HG02973 (cell line): ENCODE data around the gene ECT2.
"Not testable (repeated sequence)": the region's sequence is repeated elsewhere in the genome, so short reads cannot be mapped to it uniquely, and the experiment has no call there.

Source experiments
- ATAC-seq: cut with Tn5 transposase; IDR thresholded peaks from one replicate; pipeline ENCODE4 v1.9.1; 2021; ENCODE audit warnings: moderate library complexity; ENCODE audit not compliant: unreplicated experiment

The ECT2 gene

GRCh38 chr3:172808969-172809546 lies 58.5 kb downstream of the ECT2 start:
- ATAC-seq, result no peak

- no peak for ATAC-seq
Observed at GRCh38 chr3:172811099-172811498, 60.6 kb downstream of the ECT2 start.

GRCh38 chr3:172813462-172813861 lies 62.9 kb downstream of the ECT2 start:
- ATAC-seq, result no peak

- no peak for ATAC-seq
Observed at GRCh38 chr3:172814738-172815137, 64.2 kb downstream of the ECT2 start.

- ATAC-seq, result no peak
Observed at GRCh38 chr3:172815857-172816256, 65.3 kb downstream of the ECT2 start.

GRCh38 chr3:172816281-172816680 lies 65.8 kb downstream of the ECT2 start:
- no peak for ATAC-seq

GRCh38 chr3:172816968-172817367 lies 66.4 kb downstream of the ECT2 start:
- no peak for ATAC-seq

GRCh38 chr3:172820492-172820891 lies 70.0 kb downstream of the ECT2 start:
- no peak for ATAC-seq

GRCh38 chr3:172824229-172824628 lies 73.7 kb downstream of the ECT2 start:
- no peak for ATAC-seq

GRCh38 chr3:172827231-172827630 lies 76.7 kb downstream of the ECT2 start:
- ATAC-seq, result not testable (repeated sequence)

- ATAC-seq, result no peak
Observed at GRCh38 chr3:172832983-172833382, 82.5 kb downstream of the ECT2 start.

GRCh38 chr3:172836390-172836997 lies 86.0 kb downstream of the ECT2 start:
- ATAC-seq, result peak; percentile 72

GRCh38 chr3:172839679-172840078 lies 89.2 kb downstream of the ECT2 start:
- ATAC-seq, result no peak

GRCh38 chr3:172840463-172840862 lies 89.9 kb downstream of the ECT2 start:
- ATAC-seq, result no peak

- no peak for ATAC-seq
Observed at GRCh38 chr3:172840913-172841312, 90.4 kb downstream of the ECT2 start.

GRCh38 chr3:172844428-172844827 lies 93.9 kb downstream of the ECT2 start:
- ATAC-seq, result no peak

- ATAC-seq, result no peak
Observed at GRCh38 chr3:172846103-172846561, 95.6 kb downstream of the ECT2 start.

GRCh38 chr3:172846706-172847105 lies 96.2 kb downstream of the ECT2 start:
- no peak for ATAC-seq

- ATAC-seq, result no peak
Observed at GRCh38 chr3:172847292-172847691, 96.8 kb downstream of the ECT2 start.

- no peak for ATAC-seq
Observed at GRCh38 chr3:172848910-172849309, 98.4 kb downstream of the ECT2 start.

- ATAC-seq, result no peak
Observed at GRCh38 chr3:172853005-172853404, 102.5 kb downstream of the ECT2 start.

- ATAC-seq, result no peak
Observed at GRCh38 chr3:172853921-172854666, 103.6 kb downstream of the ECT2 start.
